Pancreas (tissue), 10 donors: ENCODE measurements around the gene BARX1. TPM values are rescaled to one million over a fixed set of nuclear protein-coding genes. Genes with fewer than 3 reads are reported as not detected.
A peak's percentile ranks its signal among the peaks of the same experiment; 100 is the strongest.

Source experiments
- ATAC-seq, 4 donors: fragments of 200-7000 bp; cut with Tn5 transposase; one replicate each; pipeline versions ENCODE4 v1.8.0 to v1.9.1; 2020; ENCODE audit warnings: mild to moderate bottlenecking in 4 of 4, moderate library complexity in 4 of 4
- DNase-seq, 6 donors: peaks; one replicate each; pipeline ENCODE4 v3.0.0-alpha.2; 2020
- FAIRE-seq: peaks from 2 replicates; lab custom pipeline; 2012; peaks lifted over from hg19 to GRCh38; lab: Jason Lieb, UNC
- H3K27ac ChIP-seq, 4 donors: fragments of 200-600 bp; sonication (generic); 1 replicate in 3 of 4; 2 replicates in 1 of 4; pipeline versions ENCODE4 v1.5.0 to v1.8.0; 2020
- H3K27me3 ChIP-seq, 4 donors: fragments of 200-600 bp; one replicate each; pipeline ENCODE4 v1.8.0; 2021
- H3K36me3 ChIP-seq, 3 donors: fragments of 200-600 bp; sonication (generic) in 1 of 3; one replicate each; pipeline versions ENCODE4 v1.5.0 to v1.8.0; 2020 to 2021
- H3K4me1 ChIP-seq, 3 donors: fragments of 200-600 bp; one replicate each; pipeline ENCODE4 v1.8.0; 2021
- H3K4me3 ChIP-seq, 4 donors: fragments of 200-600 bp; sonication (generic) in 2 of 4; one replicate each; pipeline versions ENCODE4 v1.5.0 to v1.8.0; 2020 to 2021
- H3K9me3 ChIP-seq, 4 donors: fragments of 200-600 bp; one replicate each; pipeline ENCODE4 v1.8.0; 2021
- WGBS, 2 donors: extraction: QIAGEN DNeasy Blood & Tissue Kit; methylation state at CpG; one replicate each; pipeline ENCODE4 v1.1.7; 2013; 5-methylcytosine and 5-hydroxymethylcytosine counted together
- intact Hi-C, 3 donors: fragments of 100-400 bp; cut with DNase I; formaldehyde crosslinking; loops; one replicate each; pipeline versions ENCODE4 v1.11.1 to v1.14.2; 2022
- polyA plus RNA-seq, 2 donors: library from polyadenylated mRNA; stranded (reverse); fragments of 200-250 nt; gene quantifications; one replicate each; pipeline ENCODE4 v1.2.3, GENCODE V29; 2013
- total RNA-seq, 6 donors: library from RNA; stranded (reverse); fragmentation: NEBNext Ultra II Directional in 4 of 6; extraction: Animal tissue kit (Norgen Biotek cat#: 25700) in 4 of 6; gene quantifications; one replicate each; pipeline versions ENCODE4 v1.2.1 to v1.2.4, GENCODE V29; 2021 to 2023
- TF ChIP-seq, protein P1 (sequence below), 4 donors: fragments of 200-600 bp; sonication (generic) in 3 of 4; IDR thresholded peaks; one replicate each; pipeline versions ENCODE4 v1.5.0 to v1.8.0; 2021; ENCODE audit warnings: antibody characterized with exemption in 4 of 4
- donor health status: healthy with polysubstance abuse.
- donor health status: DM: no; HTN: no; CAD: no; lungs with moderate emphysema.
- donor health status: DM: no; HTN: no; CAD: no.
- donor health status: control.
- donor health status: control.
- donor health status: Bipolar disorder and iron deficiency.
- donor health status: DM: yes; HTN: yes; CAD: no.
- donor health status: DM: no; HTN: no; CAD: no.
- donor health status: DM: no; HTN: no; CAD: no.
- donor health status: DM: yes; HTN: yes; CAD: no.

Gene BARX1
- total and polyA plus RNA-seq, 8 donors = 0.19 to 3.7 (median 1.1) TPM; not detected in 3

DNA sequence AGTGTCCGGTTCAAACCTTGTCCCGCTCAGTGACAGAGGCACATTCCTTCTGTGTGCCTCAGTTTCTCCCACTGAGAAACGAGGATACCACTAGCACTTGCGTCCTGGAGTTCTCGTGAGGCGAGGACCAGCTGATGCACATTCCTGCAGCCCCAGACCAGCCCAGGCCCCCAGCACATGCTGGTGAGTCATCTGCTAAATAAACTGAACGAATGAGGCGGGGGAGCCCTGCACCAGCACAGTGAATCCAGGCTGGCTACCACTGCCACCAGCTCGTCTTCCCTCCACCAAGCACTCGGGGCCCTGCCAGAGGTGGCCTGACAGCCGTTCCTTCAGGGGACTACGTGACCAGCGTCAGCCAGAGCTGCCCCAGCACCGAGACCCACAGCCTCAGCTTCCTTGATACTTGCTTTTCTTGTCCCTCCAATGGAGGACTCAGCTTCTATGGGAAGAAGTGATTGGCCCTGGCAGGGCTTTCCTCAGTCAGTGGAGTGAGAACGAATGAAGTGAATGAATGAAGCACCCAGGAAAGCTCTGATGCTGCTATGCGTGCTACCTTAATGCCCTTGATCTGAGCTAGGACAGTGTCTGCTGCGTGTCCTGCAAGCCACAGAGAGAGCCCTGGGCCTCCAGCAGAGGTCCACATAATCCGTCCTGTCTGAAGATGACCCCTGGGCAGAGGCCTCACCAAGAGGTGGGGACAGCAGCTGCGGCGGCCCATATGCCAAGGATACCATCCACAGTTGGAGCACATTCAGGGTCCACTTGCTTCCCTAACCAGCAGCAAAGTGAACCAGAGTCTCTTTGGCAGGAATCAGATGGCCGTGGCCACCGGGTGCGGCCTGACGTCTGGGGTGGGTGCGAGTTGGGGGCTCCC, 13.5 kb upstream of the BARX1 start:
- Histone ChIP-seq H3K27ac (no peak overlapping the region), H3K4me1 (no peaks in the 10 kb centered on the region), H3K27me3 (no peaks in the 10 kb centered on the region), H3K9me3 (no peaks in the 10 kb centered on the region), H3K36me3 (no peaks in the 10 kb centered on the region), H3K4me3 (no peak overlapping the region)
- intact Hi-C loops = loop anchor here in 1 of 3 donors (10.0 kb wide), 1 partner anchor 144 kb away; no protein-coding TSS in a partner anchor
- FAIRE-seq (no peak), DNase-seq (no peak), ATAC-seq (no peak)
- WGBS, 2 donors = 74 to 80% methylated on average over 25 of the region's 25 CpGs
- TF ChIP-seq, protein P1, sequence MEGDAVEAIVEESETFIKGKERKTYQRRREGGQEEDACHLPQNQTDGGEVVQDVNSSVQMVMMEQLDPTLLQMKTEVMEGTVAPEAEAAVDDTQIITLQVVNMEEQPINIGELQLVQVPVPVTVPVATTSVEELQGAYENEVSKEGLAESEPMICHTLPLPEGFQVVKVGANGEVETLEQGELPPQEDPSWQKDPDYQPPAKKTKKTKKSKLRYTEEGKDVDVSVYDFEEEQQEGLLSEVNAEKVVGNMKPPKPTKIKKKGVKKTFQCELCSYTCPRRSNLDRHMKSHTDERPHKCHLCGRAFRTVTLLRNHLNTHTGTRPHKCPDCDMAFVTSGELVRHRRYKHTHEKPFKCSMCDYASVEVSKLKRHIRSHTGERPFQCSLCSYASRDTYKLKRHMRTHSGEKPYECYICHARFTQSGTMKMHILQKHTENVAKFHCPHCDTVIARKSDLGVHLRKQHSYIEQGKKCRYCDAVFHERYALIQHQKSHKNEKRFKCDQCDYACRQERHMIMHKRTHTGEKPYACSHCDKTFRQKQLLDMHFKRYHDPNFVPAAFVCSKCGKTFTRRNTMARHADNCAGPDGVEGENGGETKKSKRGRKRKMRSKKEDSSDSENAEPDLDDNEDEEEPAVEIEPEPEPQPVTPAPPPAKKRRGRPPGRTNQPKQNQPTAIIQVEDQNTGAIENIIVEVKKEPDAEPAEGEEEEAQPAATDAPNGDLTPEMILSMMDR (IDR thresholded peaks at IDR 0.05) = no peak

DNA sequence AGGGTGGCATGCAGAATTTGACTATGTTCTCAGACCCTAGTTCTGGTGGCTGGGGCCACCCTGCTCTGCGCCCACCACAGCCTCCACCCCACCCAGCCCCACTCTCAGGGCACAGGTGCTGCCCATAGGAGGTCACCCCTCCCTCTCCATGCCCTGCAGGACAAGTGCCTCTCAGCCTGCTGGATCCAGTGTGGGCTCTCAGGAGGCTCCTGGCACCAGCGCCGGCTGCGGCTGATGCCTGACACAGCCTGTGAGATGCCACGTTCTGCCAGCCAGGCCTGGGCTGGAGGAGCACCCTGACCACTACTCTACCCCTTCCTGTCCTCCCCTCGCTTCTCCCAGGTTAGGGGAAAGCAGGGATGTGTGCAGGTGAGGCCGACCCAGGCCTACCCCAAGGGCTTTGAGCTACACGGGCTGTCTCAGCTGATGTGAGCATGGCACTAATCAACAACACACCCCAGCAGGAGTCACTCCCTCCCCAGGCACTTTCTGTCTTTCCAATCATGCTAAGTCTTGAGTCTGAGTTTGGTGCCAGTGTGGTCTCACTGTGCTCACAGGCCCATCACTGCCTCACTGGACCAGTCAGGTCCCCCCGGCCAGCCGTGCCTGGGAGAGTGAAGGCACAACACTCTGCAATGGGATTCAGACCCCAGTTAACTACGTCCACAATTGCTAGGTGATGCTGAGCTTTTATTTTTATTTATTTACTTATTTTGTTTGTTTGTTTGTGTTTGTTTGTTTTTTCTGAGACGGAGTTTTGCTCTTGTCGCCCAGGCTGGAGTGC, 12.1 kb upstream of the BARX1 start:
- intact Hi-C loops = loop anchor here in 1 of 3 donors (10.0 kb wide), 1 partner anchor 142 kb away; no protein-coding TSS in a partner anchor
- 76 to 87% methylated on average over 13 of the region's 13 CpGs for WGBS, 2 donors
- ATAC-seq (no peak), DNase-seq (no peak), FAIRE-seq (no peak)
- Histone ChIP-seq H3K27me3 (no peaks in the 10 kb centered on the region), H3K4me1 (peaks cover 0 to 4% (median 0%) of the 10 kb centered on the region in 3 donors), H3K36me3 (no peaks in the 10 kb centered on the region), H3K4me3 (no peak overlapping the region), H3K9me3 (no peaks in the 10 kb centered on the region), H3K27ac (no peak overlapping the region)
- TF ChIP-seq, protein P1 (IDR thresholded peaks at IDR 0.05) = no peak

DNA sequence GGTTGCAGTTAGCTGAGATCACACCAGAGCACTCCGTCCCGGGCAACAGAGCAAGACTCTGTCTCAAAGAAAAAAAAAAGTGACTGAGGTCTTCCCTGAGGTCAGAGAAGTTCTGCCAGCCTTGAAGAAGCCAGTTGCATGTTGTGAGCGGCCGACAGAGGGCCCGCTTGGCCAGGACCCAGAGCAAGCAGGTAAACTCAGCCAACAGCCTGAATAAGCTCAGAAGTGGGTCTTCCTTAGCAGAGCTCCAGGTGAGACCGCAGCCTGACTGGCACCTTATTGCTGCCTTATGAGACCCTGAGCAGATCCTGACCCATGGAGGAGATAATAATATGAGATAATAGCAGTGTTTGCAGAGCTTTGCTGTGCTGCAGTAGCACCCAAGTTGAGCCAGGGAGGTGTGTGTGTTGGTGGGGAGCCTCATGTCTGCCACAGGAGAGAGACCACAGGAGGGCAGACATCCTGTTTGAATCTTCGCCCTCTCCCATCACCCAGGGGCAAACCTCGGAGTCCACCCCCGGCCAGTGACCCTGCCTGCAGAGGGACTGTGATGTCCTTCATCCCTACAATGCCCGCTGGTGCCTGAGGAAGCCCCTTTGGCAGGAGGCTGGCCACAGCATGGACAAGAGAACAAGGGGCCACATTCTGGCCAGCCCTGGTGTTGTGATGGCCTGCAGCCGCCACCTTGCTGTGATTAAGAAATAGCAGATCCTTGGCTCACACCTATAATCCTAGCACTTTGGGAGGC, 10.8 kb upstream of the BARX1 start:
- H3K36me3 ChIP-seq = no peaks in the 10 kb centered on the region
- intact Hi-C loops = loop anchor here in 1 of 3 donors (10.0 kb wide), 1 partner anchor 141 kb away; no protein-coding TSS in a partner anchor
- H3K27me3 ChIP-seq = no peaks in the 10 kb centered on the region
- WGBS, 2 donors = 60 to 74% methylated on average over 11 of the region's 11 CpGs
- no peaks in the 10 kb centered on the region for H3K9me3 ChIP-seq
- H3K27ac ChIP-seq = no peak overlapping the region
- DNase-seq (no peak), FAIRE-seq (no peak), ATAC-seq (peak in 1 of 4 donors; percentile 18)
- H3K4me3 ChIP-seq = no peak overlapping the region
- H3K4me1 ChIP-seq = peaks cover 0 to 4% (median 0%) of the 10 kb centered on the region in 3 donors
- TF ChIP-seq, protein P1 (IDR thresholded peaks at IDR 0.05) = no peak

DNA sequence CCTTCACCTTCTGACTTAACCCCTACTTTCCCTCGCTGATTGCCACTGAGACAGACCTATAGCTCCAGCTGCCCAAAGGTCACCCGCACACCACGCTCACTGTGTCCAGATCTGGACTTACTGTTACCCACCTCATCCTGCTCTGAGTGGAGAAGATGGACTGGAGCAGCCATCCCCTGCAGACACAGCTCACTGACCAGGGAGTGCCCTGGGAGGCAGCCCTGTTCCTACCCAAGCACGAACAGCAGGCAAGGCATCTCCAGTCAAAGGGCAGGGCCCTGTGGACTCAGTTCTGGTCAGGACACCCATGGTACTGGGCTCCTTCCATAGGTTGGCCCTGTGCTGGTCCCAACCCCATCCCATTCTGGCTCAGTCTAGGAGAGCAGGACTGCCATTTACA, 9.5 kb upstream of the BARX1 start:
- Histone ChIP-seq H3K36me3 (no peaks in the 10 kb centered on the region), H3K9me3 (no peaks in the 10 kb centered on the region), H3K27me3 (peaks cover 0 to 11% (median 1%) of the 10 kb centered on the region in 4 donors), H3K4me3 (no peak overlapping the region), H3K4me1 (peaks cover 0 to 4% (median 0%) of the 10 kb centered on the region in 3 donors), H3K27ac (no peak overlapping the region)
- 87 to 91% methylated on average over 4 of the region's 4 CpGs for WGBS, 2 donors
- ATAC-seq (no peak), DNase-seq (peak in 1 of 6 donors; percentile 12), FAIRE-seq (no peak)
- TF ChIP-seq, protein P1 (IDR thresholded peaks at IDR 0.05) = no peak
- intact Hi-C loops = loop anchor here in 2 of 3 donors (5.0 to 10.0 kb wide), 2 partner anchors 140 to 282 kb away; no protein-coding TSS in a partner anchor
